WTC11 (cell line): ENCODE data around the gene OR5AR1. TPM values are rescaled to one million over a fixed set of nuclear protein-coding genes. Genes with fewer than 3 reads are reported as not detected.

Source experiments
- ATAC-seq: fragments of 200-7000 bp; cut with Tn5 transposase; 2 replicates; pipeline ENCODE4 v1.10.0; 2021; ENCODE audit warnings: mild to moderate bottlenecking, moderate library complexity
- CTCF ChIA-PET: fragments of 300-600 bp; sonication (Branson Sonifier 250); formaldehyde crosslinking; loops from one replicate; lab custom pipeline; 2021; ENCODE audit warnings: antibody characterized with exemption; lab: Charles Lee
- POLR2A ChIA-PET: fragments of 350-600 bp; sonication (Branson Sonifier 250); formaldehyde crosslinking; loops from one replicate; lab custom pipeline; 2021; ENCODE audit warnings: antibody characterized with exemption; lab: Charles Lee
- DNase-seq: peaks from one replicate; pipeline ENCODE4 v3.0.0; 2021; ENCODE audit warnings: low spot score
- H3K27ac Mint-ChIP-seq: 2 replicates; pipeline ENCODE4 v1.8.0; 2021; ENCODE audit warnings: mixed read lengths
- H3K27me3 Mint-ChIP-seq: 2 replicates; pipeline ENCODE4 v1.8.0; 2021; ENCODE audit warnings: low read depth, mild to moderate bottlenecking, moderate library complexity, mixed read lengths
- H3K36me3 Mint-ChIP-seq: 2 replicates; pipeline ENCODE4 v1.8.0; 2021; ENCODE audit warnings: mixed read lengths
- H3K4me1 Mint-ChIP-seq: 2 replicates; pipeline ENCODE4 v1.8.0; 2022; ENCODE audit warnings: mixed read lengths
- H3K4me3 Mint-ChIP-seq: 2 replicates; pipeline ENCODE4 v1.8.0; 2021; ENCODE audit warnings: mild to moderate bottlenecking, moderate library complexity, mixed read lengths
- H3K9me3 Mint-ChIP-seq: 2 replicates; pipeline ENCODE4 v1.8.0; 2021; ENCODE audit warnings: mixed read lengths
- FOXJ3 ChIP-seq: sonication (generic); formaldehyde crosslinking; IDR thresholded peaks from 2 replicates; pipeline ENCODE4 v1.9.0; 2021; ENCODE audit warnings: missing genetic modification reagents, mild to moderate bottlenecking, borderline replicate concordance
- FOXP1 ChIP-seq: sonication (generic); formaldehyde crosslinking; IDR thresholded peaks from 2 replicates; pipeline ENCODE4 v1.8.0; 2022; ENCODE audit warnings: missing genetic modification reagents, mild to moderate bottlenecking, moderate library complexity, borderline replicate concordance
- GRHL2 ChIP-seq: fragments of 250-450 bp; sonication (Bioruptor Pico); IDR thresholded peaks from 2 replicates; pipeline ENCODE4 v1.8.0; 2022; ENCODE audit warnings: mild to moderate bottlenecking, moderate library complexity; ENCODE audit not compliant: insufficient replicate concordance, severe bottlenecking
- HMGA2 ChIP-seq: fragments of 250-450 bp; sonication (Bioruptor Pico); IDR thresholded peaks from 2 replicates; pipeline ENCODE4 v1.4.0; 2021; ENCODE audit warnings: mild to moderate bottlenecking, moderate library complexity
- NFATC4 ChIP-seq: fragments of 250-450 bp; sonication (Bioruptor Pico); IDR thresholded peaks from 2 replicates; pipeline ENCODE4 v1.9.0; 2021; ENCODE audit warnings: mild to moderate bottlenecking
- NR1H2 ChIP-seq: sonication (generic); formaldehyde crosslinking; IDR thresholded peaks from 2 replicates; pipeline ENCODE4 v1.9.0; 2021; ENCODE audit warnings: mild to moderate bottlenecking, moderate library complexity, missing genetic modification reagents
- RELA ChIP-seq: sonication (generic); formaldehyde crosslinking; IDR thresholded peaks from 2 replicates; pipeline ENCODE4 v1.8.1; 2022; ENCODE audit warnings: missing genetic modification reagents, mild to moderate bottlenecking, borderline replicate concordance
- TEAD4 ChIP-seq: sonication (generic); formaldehyde crosslinking; IDR thresholded peaks from 2 replicates; pipeline ENCODE4 v1.8.0; 2022; ENCODE audit warnings: mild to moderate bottlenecking, missing genetic modification reagents
- TP53 ChIP-seq: sonication (generic); formaldehyde crosslinking; IDR thresholded peaks from 2 replicates; pipeline ENCODE4 v1.8.1; 2023; ENCODE audit warnings: mild to moderate bottlenecking, missing genetic modification reagents
- ZNF232 ChIP-seq: sonication (generic); formaldehyde crosslinking; IDR thresholded peaks from 2 replicates; pipeline ENCODE4 v1.8.0; 2022; ENCODE audit warnings: mild to moderate bottlenecking, missing genetic modification reagents
- total RNA-seq: library from RNA; stranded (reverse); gene quantifications from 3 replicates; pipeline ENCODE4 v1.2.3, GENCODE V29; 2021
- TF ChIP-seq, protein P1 (sequence below): sonication (generic); formaldehyde crosslinking; IDR thresholded peaks from 2 replicates; pipeline ENCODE4 v1.8.1; 2022; ENCODE audit warnings: mild to moderate bottlenecking, missing genetic modification reagents, moderate library complexity, borderline replicate concordance
- TF ChIP-seq, protein P2 (sequence below): sonication (generic); formaldehyde crosslinking; IDR thresholded peaks from 2 replicates; pipeline ENCODE4 v1.8.0; 2022; ENCODE audit warnings: mild to moderate bottlenecking, missing genetic modification reagents
- TF ChIP-seq, protein P3 (sequence below): sonication (generic); formaldehyde crosslinking; IDR thresholded peaks from 2 replicates; pipeline ENCODE4 v1.8.1; 2023; ENCODE audit warnings: mild to moderate bottlenecking, missing genetic modification reagents, moderate library complexity
- TF ChIP-seq, protein P4 (sequence below): sonication (generic); formaldehyde crosslinking; IDR thresholded peaks from 2 replicates; pipeline ENCODE4 v1.8.1; 2023; ENCODE audit warnings: mild to moderate bottlenecking, missing genetic modification reagents
- TF ChIP-seq, protein P5 (sequence below): fragments of 250-450 bp; sonication (Bioruptor Pico); IDR thresholded peaks from 2 replicates; pipeline ENCODE4 v1.9.0; 2021; ENCODE audit warnings: mild to moderate bottlenecking
- TF ChIP-seq, protein P6 (sequence below): sonication (generic); formaldehyde crosslinking; conservative IDR thresholded peaks from 2 replicates; pipeline ENCODE4 v1.8.1; 2023; ENCODE audit warnings: mild to moderate bottlenecking, low read depth, missing genetic modification reagents, moderate library complexity
- TF ChIP-seq, protein P7 (sequence below): sonication (generic); formaldehyde crosslinking; IDR thresholded peaks from 2 replicates; pipeline ENCODE4 v1.8.0; 2022; ENCODE audit warnings: mild to moderate bottlenecking, missing genetic modification reagents
- TF ChIP-seq, protein P8 (sequence below): sonication (generic); formaldehyde crosslinking; IDR thresholded peaks from 2 replicates; pipeline ENCODE4 v1.8.0; 2023; ENCODE audit warnings: mild to moderate bottlenecking, missing genetic modification reagents
- TF ChIP-seq, protein P9 (sequence below): sonication (generic); formaldehyde crosslinking; IDR thresholded peaks from 2 replicates; pipeline ENCODE4 v1.8.0; 2022; ENCODE audit warnings: missing genetic modification reagents

The OR5AR1 gene
- total RNA-seq, 1 experiment from 2014 or later, result not detected

DNA sequence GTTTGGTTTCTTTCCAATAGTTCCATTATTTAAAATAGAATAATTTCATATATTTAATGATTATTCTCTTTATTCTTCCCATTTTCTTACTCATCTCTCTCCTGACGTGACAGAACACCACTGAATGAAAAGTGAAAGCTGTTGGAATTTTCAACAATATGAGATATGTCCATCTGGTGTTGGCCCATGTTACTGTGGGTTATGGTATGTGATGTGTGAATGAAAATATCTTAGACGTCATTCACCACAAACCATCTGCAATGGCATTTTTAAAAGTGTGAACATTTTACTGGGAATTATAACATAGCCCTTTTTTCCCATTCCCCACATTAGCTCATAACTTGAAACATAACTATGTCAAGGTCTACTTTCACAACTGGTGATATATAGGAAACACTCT lies 37.5 kb upstream of the OR5AR1 start (continued):
- TF ChIP-seq, protein P1, sequence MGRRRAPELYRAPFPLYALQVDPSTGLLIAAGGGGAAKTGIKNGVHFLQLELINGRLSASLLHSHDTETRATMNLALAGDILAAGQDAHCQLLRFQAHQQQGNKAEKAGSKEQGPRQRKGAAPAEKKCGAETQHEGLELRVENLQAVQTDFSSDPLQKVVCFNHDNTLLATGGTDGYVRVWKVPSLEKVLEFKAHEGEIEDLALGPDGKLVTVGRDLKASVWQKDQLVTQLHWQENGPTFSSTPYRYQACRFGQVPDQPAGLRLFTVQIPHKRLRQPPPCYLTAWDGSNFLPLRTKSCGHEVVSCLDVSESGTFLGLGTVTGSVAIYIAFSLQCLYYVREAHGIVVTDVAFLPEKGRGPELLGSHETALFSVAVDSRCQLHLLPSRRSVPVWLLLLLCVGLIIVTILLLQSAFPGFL (CRISPR knock-in tag), result no peak
- TF ChIP-seq FOXJ3 (CRISPR knock-in tag) (no peak), RELA (CRISPR knock-in tag) (no peak), NR1H2 (CRISPR knock-in tag) (no peak), FOXP1 (no peak), TEAD4 (CRISPR knock-in tag) (no peak), NFATC4 (no peak), GRHL2 (CRISPR knock-in tag) (no peak)
- TF ChIP-seq, protein P2, sequence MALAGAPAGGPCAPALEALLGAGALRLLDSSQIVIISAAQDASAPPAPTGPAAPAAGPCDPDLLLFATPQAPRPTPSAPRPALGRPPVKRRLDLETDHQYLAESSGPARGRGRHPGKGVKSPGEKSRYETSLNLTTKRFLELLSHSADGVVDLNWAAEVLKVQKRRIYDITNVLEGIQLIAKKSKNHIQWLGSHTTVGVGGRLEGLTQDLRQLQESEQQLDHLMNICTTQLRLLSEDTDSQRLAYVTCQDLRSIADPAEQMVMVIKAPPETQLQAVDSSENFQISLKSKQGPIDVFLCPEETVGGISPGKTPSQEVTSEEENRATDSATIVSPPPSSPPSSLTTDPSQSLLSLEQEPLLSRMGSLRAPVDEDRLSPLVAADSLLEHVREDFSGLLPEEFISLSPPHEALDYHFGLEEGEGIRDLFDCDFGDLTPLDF (CRISPR knock-in tag), result no peak
- TF ChIP-seq, protein P3, sequence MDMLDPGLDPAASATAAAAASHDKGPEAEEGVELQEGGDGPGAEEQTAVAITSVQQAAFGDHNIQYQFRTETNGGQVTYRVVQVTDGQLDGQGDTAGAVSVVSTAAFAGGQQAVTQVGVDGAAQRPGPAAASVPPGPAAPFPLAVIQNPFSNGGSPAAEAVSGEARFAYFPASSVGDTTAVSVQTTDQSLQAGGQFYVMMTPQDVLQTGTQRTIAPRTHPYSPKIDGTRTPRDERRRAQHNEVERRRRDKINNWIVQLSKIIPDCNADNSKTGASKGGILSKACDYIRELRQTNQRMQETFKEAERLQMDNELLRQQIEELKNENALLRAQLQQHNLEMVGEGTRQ, result no peak
- TF ChIP-seq, protein P4, sequence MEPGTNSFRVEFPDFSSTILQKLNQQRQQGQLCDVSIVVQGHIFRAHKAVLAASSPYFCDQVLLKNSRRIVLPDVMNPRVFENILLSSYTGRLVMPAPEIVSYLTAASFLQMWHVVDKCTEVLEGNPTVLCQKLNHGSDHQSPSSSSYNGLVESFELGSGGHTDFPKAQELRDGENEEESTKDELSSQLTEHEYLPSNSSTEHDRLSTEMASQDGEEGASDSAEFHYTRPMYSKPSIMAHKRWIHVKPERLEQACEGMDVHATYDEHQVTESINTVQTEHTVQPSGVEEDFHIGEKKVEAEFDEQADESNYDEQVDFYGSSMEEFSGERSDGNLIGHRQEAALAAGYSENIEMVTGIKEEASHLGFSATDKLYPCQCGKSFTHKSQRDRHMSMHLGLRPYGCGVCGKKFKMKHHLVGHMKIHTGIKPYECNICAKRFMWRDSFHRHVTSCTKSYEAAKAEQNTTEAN (CRISPR knock-in tag), result no peak

DNA sequence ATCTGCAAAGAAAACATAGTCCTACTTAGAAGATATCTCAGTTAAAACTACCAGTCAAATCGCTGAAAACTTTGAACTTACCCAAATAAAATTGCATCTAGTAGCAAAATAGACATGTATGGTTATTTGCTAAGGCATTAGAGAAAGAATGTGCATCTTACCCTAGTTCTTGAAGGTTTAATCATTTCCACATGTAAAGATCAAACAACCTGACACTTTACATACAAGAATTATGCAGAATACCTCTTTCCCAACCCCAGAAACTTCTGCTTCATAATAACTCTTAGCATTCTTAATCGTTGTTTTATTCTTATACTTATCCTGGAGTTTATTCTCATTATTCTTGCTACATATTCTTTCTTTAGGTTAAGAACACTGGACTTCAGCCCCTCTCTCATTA lies 31.2 kb upstream of the OR5AR1 start:
- Mint-ChIP-seq H3K27me3 (no peaks in the 10 kb centered on the region; the same call in 1 of the 2 replicates), H3K4me1 (peaks cover under 1% of the 10 kb centered on the region), H3K36me3 (no peaks in the 10 kb centered on the region), H3K9me3 (peaks cover 16% of the 10 kb centered on the region), H3K27ac (no peak overlapping the region), H3K4me3 (no peak overlapping the region)
- DNase-seq (no peak), ATAC-seq (no peak)
- ChIA-PET POLR2A (no interaction called here), CTCF (no interaction called here)
- TF ChIP-seq, protein P5, sequence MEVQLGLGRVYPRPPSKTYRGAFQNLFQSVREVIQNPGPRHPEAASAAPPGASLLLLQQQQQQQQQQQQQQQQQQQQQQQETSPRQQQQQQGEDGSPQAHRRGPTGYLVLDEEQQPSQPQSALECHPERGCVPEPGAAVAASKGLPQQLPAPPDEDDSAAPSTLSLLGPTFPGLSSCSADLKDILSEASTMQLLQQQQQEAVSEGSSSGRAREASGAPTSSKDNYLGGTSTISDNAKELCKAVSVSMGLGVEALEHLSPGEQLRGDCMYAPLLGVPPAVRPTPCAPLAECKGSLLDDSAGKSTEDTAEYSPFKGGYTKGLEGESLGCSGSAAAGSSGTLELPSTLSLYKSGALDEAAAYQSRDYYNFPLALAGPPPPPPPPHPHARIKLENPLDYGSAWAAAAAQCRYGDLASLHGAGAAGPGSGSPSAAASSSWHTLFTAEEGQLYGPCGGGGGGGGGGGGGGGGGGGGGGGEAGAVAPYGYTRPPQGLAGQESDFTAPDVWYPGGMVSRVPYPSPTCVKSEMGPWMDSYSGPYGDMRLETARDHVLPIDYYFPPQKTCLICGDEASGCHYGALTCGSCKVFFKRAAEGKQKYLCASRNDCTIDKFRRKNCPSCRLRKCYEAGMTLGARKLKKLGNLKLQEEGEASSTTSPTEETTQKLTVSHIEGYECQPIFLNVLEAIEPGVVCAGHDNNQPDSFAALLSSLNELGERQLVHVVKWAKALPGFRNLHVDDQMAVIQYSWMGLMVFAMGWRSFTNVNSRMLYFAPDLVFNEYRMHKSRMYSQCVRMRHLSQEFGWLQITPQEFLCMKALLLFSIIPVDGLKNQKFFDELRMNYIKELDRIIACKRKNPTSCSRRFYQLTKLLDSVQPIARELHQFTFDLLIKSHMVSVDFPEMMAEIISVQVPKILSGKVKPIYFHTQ (CRISPR knock-in tag), result no peak
- TF ChIP-seq ZNF232 (CRISPR knock-in tag) (no peak), HMGA2 (CRISPR knock-in tag) (no peak), NR1H2 (CRISPR knock-in tag) (no peak), TP53 (no peak), GRHL2 (CRISPR knock-in tag) (no peak)
- TF ChIP-seq, protein P6, sequence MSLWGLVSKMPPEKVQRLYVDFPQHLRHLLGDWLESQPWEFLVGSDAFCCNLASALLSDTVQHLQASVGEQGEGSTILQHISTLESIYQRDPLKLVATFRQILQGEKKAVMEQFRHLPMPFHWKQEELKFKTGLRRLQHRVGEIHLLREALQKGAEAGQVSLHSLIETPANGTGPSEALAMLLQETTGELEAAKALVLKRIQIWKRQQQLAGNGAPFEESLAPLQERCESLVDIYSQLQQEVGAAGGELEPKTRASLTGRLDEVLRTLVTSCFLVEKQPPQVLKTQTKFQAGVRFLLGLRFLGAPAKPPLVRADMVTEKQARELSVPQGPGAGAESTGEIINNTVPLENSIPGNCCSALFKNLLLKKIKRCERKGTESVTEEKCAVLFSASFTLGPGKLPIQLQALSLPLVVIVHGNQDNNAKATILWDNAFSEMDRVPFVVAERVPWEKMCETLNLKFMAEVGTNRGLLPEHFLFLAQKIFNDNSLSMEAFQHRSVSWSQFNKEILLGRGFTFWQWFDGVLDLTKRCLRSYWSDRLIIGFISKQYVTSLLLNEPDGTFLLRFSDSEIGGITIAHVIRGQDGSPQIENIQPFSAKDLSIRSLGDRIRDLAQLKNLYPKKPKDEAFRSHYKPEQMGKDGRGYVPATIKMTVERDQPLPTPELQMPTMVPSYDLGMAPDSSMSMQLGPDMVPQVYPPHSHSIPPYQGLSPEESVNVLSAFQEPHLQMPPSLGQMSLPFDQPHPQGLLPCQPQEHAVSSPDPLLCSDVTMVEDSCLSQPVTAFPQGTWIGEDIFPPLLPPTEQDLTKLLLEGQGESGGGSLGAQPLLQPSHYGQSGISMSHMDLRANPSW, result no peak
- TF ChIP-seq, protein P7, sequence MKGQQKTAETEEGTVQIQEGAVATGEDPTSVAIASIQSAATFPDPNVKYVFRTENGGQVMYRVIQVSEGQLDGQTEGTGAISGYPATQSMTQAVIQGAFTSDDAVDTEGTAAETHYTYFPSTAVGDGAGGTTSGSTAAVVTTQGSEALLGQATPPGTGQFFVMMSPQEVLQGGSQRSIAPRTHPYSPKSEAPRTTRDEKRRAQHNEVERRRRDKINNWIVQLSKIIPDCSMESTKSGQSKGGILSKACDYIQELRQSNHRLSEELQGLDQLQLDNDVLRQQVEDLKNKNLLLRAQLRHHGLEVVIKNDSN (CRISPR knock-in tag), result no peak
- TF ChIP-seq, protein P8, sequence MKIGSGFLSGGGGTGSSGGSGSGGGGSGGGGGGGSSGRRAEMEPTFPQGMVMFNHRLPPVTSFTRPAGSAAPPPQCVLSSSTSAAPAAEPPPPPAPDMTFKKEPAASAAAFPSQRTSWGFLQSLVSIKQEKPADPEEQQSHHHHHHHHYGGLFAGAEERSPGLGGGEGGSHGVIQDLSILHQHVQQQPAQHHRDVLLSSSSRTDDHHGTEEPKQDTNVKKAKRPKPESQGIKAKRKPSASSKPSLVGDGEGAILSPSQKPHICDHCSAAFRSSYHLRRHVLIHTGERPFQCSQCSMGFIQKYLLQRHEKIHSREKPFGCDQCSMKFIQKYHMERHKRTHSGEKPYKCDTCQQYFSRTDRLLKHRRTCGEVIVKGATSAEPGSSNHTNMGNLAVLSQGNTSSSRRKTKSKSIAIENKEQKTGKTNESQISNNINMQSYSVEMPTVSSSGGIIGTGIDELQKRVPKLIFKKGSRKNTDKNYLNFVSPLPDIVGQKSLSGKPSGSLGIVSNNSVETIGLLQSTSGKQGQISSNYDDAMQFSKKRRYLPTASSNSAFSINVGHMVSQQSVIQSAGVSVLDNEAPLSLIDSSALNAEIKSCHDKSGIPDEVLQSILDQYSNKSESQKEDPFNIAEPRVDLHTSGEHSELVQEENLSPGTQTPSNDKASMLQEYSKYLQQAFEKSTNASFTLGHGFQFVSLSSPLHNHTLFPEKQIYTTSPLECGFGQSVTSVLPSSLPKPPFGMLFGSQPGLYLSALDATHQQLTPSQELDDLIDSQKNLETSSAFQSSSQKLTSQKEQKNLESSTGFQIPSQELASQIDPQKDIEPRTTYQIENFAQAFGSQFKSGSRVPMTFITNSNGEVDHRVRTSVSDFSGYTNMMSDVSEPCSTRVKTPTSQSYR (CRISPR knock-in tag), result no peak
- TF ChIP-seq, protein P9, sequence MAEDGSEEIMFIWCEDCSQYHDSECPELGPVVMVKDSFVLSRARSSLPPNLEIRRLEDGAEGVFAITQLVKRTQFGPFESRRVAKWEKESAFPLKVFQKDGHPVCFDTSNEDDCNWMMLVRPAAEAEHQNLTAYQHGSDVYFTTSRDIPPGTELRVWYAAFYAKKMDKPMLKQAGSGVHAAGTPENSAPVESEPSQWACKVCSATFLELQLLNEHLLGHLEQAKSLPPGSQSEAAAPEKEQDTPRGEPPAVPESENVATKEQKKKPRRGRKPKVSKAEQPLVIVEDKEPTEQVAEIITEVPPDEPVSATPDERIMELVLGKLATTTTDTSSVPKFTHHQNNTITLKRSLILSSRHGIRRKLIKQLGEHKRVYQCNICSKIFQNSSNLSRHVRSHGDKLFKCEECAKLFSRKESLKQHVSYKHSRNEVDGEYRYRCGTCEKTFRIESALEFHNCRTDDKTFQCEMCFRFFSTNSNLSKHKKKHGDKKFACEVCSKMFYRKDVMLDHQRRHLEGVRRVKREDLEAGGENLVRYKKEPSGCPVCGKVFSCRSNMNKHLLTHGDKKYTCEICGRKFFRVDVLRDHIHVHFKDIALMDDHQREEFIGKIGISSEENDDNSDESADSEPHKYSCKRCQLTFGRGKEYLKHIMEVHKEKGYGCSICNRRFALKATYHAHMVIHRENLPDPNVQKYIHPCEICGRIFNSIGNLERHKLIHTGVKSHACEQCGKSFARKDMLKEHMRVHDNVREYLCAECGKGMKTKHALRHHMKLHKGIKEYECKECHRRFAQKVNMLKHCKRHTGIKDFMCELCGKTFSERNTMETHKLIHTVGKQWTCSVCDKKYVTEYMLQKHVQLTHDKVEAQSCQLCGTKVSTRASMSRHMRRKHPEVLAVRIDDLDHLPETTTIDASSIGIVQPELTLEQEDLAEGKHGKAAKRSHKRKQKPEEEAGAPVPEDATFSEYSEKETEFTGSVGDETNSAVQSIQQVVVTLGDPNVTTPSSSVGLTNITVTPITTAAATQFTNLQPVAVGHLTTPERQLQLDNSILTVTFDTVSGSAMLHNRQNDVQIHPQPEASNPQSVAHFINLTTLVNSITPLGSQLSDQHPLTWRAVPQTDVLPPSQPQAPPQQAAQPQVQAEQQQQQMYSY, result no peak
